IPS DF 6.9 (cell line): ENCODE measurements around the gene CHKA.
A peak's percentile ranks its signal among the peaks of the same experiment; 100 is the strongest.

Experiments used
- DNase-seq: peaks from one replicate; pipeline ENCODE4 v3.0.0-alpha.2; 2013; ENCODE audit warnings: low read depth, low spot score
- H3K27ac ChIP-seq: one replicate; pipeline ENCODE4 v1.5.1; 2013; ENCODE audit warnings: low read length, control low read depth
- H3K27me3 ChIP-seq: 2 replicates; pipeline ENCODE4 v1.6.1; 2013; ENCODE audit warnings: mild to moderate bottlenecking, low read length; ENCODE audit not compliant: control insufficient read depth, insufficient read depth
- H3K36me3 ChIP-seq: 2 replicates; pipeline ENCODE4 v1.6.1; 2013; ENCODE audit warnings: low read length; ENCODE audit not compliant: control insufficient read depth, insufficient read depth
- H3K4me1 ChIP-seq: 2 replicates; pipeline ENCODE4 v1.6.1; 2013; ENCODE audit warnings: low read length; ENCODE audit not compliant: control insufficient read depth, insufficient read depth
- H3K4me3 ChIP-seq: 2 replicates; pipeline ENCODE4 v1.5.1; 2013; ENCODE audit warnings: mild to moderate bottlenecking, low read length
- H3K9me3 ChIP-seq: 2 replicates; pipeline ENCODE4 v1.6.1; 2013; ENCODE audit warnings: low read length, inconsistent platforms; ENCODE audit not compliant: control insufficient read depth, insufficient read depth
- WGBS: extraction: QIAGEN DNeasy Blood & Tissue Kit; methylation state at CpG from one replicate; pipeline ENCODE4 v1.1.7; 2013; ENCODE audit warnings: mixed read lengths, missing lambda C conversion rate; ENCODE audit not compliant: insufficient read length, insufficient coverage; 5-methylcytosine and 5-hydroxymethylcytosine counted together

The CHKA gene

DNA sequence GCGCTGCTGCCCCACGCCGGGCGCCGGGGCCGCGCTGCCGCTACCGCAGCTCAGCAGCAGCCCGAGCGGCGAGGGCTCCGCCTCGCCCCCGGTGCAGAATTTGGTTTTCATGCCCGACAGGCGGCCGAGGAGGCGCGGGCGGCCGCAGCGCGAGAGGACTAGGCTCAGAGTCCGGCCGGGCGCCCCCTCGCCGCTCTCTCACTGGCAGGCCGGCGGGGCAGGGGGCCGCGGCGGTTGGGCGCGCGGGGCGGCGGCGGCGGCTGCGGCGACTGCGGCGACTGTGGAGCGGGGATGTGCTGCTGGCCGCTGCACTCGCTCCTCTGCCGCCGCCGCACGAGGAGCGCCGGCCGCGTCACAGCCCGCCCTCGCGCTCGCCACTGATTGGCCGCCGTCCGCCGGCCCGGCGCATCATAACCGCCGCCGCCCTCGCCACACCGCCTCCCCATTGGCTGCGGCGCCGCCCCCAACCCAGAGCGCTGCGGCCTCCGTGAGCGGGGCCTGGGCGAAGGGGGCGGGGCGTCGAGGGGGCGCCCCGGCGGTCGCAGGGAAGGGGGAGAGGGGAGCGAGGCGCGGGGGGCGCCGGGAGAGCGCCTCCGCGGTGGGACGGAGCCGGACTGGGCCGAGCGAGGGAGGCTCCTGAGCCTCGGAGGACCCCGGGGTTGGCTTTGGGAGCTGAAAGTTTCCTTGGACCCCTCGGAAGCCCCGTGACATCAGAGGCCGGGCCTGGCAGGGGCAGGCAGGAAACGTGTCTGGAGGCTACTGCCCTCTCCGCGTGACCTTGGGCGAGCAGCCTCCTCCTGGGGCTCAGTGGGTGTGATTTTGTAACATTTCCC, at the start of gene CHKA:
Gene CHKA, minus strand, starts transcription at position 322 of the 833 bp plus-strand sequence. Its CDS starts 211 bp downstream, at position 111.
- H3K27me3 ChIP-seq, result no peaks in the 10 kb centered on the region
- H3K36me3 ChIP-seq, result no peaks in the 10 kb centered on the region
- H3K4me3 ChIP-seq, result peak within 1 kb of the TSS; percentile 95
- H3K27ac ChIP-seq, result no peak within 1 kb of the TSS
- WGBS, result no CpG with 5 or more reads among the region's 107 CpGs
- peak; percentile 87 for DNase-seq
- H3K9me3 ChIP-seq, result no peaks in the 10 kb centered on the region
- peaks cover 6% of the 10 kb centered on the region for H3K4me1 ChIP-seq

DNA sequence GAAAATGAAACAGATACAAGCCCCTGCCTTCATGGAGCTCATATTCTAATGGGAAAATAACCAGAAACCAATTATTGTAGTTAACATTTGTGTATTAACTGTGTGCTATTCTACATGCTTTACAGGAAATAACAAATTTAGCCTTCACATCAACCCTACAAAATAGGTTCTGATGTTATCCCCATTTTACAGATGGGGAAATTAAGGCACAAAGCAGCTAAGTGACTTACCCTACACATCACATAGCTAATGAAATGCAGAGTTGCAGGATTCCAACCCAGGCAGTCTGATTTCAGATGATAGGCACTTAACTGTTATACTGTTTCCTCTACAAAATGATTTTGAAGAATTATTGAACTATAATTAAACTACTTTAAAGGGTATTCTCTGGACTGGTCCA, 48.3 kb upstream of the CHKA start:
- peaks cover 20% of the 10 kb centered on the region for H3K36me3 ChIP-seq
- no peaks in the 10 kb centered on the region for H3K4me1 ChIP-seq
- no peak for DNase-seq
- H3K27ac ChIP-seq, result no peak overlapping the region
- no peaks in the 10 kb centered on the region for H3K27me3 ChIP-seq
- no peak overlapping the region for H3K4me3 ChIP-seq
- no peaks in the 10 kb centered on the region for H3K9me3 ChIP-seq

DNA sequence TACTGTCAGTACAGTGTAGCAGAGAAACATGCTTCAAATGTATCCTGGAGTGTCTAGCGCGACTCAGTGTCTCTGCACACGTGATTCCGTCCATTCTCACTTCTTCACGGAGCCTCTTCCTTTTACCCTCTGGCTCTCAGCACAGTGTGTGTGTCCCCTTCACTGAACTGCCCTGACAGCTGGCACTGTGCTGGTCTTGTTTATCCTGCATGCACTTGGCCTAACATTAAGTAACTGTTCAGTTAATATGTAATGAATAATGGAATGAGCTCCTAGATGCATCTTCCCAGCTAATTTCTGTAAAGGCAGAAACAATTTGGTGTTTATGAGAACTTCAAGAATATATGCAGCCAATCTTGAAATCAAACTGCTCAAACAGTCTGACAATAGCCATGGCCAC, 47.5 kb upstream of the CHKA start:
- Histone ChIP-seq H3K4me1 (no peaks in the 10 kb centered on the region), H3K36me3 (peaks cover 19% of the 10 kb centered on the region), H3K27me3 (no peaks in the 10 kb centered on the region), H3K27ac (no peak overlapping the region), H3K9me3 (no peaks in the 10 kb centered on the region), H3K4me3 (no peak overlapping the region)
- DNase-seq, result no peak
- no CpG with 5 or more reads among the region's 5 CpGs for WGBS

DNA sequence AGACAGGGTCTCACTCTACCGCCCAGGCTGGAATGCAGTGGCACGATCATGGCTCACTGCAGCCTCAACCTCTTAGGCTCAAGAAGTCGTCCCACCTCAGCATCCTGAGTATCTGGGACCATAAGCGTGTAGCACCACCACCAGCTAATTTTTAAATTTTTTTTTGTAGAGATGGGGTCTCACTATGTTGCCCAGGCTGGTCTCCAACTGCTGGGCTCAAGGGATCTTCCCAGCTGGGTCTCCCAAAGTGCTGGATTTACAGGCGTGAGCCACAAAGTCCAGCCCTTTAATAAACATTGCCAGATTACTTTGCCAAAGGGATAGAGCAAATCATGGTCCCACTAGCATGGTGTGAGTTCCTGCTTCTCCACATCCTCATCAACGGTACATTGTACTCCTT, 46.3 kb upstream of the CHKA start:
- Histone ChIP-seq H3K4me3 (no peak overlapping the region), H3K9me3 (no peaks in the 10 kb centered on the region), H3K4me1 (no peaks in the 10 kb centered on the region), H3K36me3 (peaks cover 16% of the 10 kb centered on the region), H3K27ac (no peak overlapping the region), H3K27me3 (no peaks in the 10 kb centered on the region)
- no CpG with 5 or more reads among the region's 6 CpGs for WGBS
- no peak for DNase-seq

DNA sequence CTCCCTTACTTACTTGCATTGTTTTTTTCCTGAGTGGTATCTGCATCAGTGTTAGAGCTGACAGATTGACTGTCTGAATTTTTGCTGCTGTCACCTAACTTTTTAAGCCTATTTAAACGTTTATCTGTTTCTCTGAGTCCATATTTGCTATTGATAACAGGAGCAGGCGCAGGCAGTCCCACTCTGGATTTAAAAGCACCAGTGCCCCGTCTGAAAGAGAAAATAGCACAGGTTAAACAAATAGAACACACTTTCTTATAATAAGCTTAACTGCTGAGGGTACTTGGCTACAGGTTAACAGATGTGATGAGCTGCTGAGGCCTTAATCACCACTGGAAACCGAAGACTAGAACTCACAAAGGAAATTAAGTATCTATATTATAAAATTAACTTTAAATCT, 45.8 kb upstream of the CHKA start:
- no peak for DNase-seq
- no peak overlapping the region for H3K4me3 ChIP-seq
- H3K27ac ChIP-seq, result no peak overlapping the region
- no CpG with 5 or more reads among the region's 4 CpGs for WGBS
- H3K27me3 ChIP-seq, result no peaks in the 10 kb centered on the region
- peaks cover 16% of the 10 kb centered on the region for H3K36me3 ChIP-seq
- no peaks in the 10 kb centered on the region for H3K4me1 ChIP-seq
- no peaks in the 10 kb centered on the region for H3K9me3 ChIP-seq

DNA sequence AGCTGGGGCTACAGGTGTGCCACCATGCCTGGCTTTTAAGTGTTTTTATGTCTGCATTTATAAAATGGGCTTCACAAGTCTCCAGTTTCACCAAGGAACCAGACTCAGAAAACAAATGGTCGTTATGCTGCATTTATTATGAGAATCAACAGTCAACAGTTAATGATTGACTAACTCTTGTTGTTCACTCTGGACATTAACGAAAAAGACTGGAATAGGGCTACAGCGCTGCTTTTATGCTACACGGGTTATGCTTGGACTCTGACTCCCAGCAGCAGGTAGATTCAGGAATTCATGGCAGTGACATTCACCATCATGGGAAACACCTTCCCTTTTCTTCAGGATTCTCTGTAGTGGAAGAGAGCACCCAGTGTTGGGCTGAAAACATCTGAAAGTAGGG, 44.4 kb upstream of the CHKA start:
- WGBS, result no CpG with 5 or more reads among the region's 4 CpGs
- Histone ChIP-seq H3K27me3 (no peaks in the 10 kb centered on the region), H3K4me1 (no peaks in the 10 kb centered on the region), H3K27ac (no peak overlapping the region), H3K9me3 (no peaks in the 10 kb centered on the region), H3K36me3 (peaks cover 16% of the 10 kb centered on the region), H3K4me3 (no peak overlapping the region)
- no peak for DNase-seq

DNA sequence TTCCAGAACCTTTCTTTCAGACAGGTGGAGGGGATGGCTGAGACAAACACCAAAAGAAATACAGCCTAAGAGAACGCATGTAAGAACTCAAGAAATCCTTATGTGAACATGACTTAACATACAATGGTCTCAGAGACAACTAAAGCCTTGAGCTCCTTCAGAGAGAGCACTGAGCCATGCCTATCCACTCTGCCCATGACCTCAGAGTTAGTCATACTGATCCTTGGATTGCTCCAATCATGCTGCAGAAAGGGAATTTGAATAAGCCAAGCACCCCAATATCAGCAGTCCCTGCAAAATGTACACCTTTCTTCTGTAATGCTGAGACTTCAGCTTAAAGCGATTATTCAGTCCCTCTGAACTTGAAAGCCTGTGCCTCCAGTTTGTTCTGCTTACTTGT, 43.2 kb upstream of the CHKA start:
- no peak overlapping the region for H3K4me3 ChIP-seq
- no CpG with 5 or more reads among the region's 2 CpGs for WGBS
- no peaks in the 10 kb centered on the region for H3K9me3 ChIP-seq
- H3K27ac ChIP-seq, result no peak overlapping the region
- DNase-seq, result no peak
- no peaks in the 10 kb centered on the region for H3K4me1 ChIP-seq
- H3K36me3 ChIP-seq, result peaks cover 6% of the 10 kb centered on the region
- H3K27me3 ChIP-seq, result no peaks in the 10 kb centered on the region

DNA sequence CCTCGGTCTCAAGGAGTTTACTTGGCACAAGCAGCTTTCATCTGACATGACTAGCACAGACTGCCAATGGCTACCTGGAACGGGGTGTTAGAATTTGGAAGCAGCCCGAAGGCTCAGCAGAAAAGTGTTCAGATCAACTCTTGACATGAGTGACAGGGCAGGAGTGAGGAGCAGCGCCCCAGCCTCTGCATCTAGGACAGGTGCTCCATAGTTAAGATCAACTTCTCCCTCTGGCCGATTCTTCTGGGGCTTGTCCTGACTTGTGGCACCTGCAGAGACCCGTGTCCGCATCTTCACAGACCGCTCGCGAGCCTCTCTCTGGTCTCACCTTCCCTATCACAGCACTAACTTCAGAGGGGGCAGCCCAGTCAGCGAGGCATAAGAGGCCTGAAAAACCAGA, 42.5 kb upstream of the CHKA start:
- Histone ChIP-seq H3K4me3 (no peak overlapping the region; the same call in 1 of the 2 replicates), H3K9me3 (no peaks in the 10 kb centered on the region), H3K27ac (no peak overlapping the region), H3K36me3 (peaks cover 2% of the 10 kb centered on the region), H3K4me1 (no peaks in the 10 kb centered on the region), H3K27me3 (no peaks in the 10 kb centered on the region)
- no CpG with 5 or more reads among the region's 11 CpGs for WGBS
- DNase-seq, result no peak

DNA sequence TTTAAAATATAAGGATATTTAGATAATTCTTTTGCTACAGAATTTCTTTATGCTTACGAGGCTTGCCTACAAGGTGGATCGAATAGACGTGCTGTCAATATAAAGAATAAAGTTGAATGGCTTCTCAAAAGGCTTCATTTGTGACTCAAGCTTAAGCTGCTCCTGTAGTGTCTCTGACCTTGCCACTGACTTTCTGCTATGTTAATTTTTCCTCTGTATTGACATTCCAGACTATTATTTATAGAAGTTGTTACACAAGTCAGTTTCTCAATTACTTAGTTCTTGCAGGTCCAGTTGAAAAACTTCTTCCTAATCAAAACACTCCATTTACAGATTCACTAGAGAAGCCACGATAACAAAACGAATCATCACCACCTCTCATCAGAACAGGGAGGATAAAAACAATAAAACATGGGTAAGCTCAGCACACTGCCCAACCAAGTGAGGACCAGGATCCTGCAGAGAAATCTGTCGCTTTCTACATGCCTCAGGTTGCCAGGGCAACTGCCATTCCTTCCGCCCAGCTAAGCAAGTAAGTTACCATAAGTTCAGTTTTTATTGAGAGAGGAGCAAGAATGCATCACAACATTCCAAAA, 39.0 kb upstream of the CHKA start:
- Histone ChIP-seq H3K4me3 (no peak overlapping the region), H3K36me3 (0 out of 2 replicates have a peak, but pooled peaks cover 3% of the 10 kb centered on the region), H3K27ac (no peak overlapping the region), H3K27me3 (no peaks in the 10 kb centered on the region), H3K9me3 (no peaks in the 10 kb centered on the region), H3K4me1 (no peaks in the 10 kb centered on the region)
- WGBS, result no CpG with 5 or more reads among the region's 7 CpGs
- DNase-seq, result no peak

DNA sequence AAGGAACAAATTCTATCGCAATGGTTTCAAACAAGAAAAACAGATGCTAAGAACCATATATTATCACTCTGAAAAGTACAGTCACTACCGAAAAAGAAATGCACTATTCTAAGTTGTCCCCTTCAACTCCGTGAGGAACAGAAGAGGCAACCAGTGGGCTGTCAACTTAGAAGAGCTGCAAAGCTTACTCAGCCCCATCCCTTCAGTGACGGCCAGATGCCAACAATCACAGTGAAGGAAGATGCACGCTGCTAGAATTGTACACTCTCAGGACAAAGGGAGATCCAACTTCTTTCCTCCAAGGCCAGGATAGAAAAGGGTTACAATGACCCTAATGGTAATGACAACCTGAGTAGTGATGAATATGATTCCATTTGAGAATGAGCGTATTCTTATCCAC, 38.5 kb upstream of the CHKA start:
- no peak for DNase-seq
- Histone ChIP-seq H3K27me3 (no peaks in the 10 kb centered on the region), H3K27ac (no peak overlapping the region), H3K4me3 (no peak overlapping the region), H3K9me3 (no peaks in the 10 kb centered on the region), H3K4me1 (no peaks in the 10 kb centered on the region), H3K36me3 (0 out of 2 replicates have a peak, but pooled peaks cover 3% of the 10 kb centered on the region)
- no CpG with 5 or more reads among the region's 6 CpGs for WGBS

DNA sequence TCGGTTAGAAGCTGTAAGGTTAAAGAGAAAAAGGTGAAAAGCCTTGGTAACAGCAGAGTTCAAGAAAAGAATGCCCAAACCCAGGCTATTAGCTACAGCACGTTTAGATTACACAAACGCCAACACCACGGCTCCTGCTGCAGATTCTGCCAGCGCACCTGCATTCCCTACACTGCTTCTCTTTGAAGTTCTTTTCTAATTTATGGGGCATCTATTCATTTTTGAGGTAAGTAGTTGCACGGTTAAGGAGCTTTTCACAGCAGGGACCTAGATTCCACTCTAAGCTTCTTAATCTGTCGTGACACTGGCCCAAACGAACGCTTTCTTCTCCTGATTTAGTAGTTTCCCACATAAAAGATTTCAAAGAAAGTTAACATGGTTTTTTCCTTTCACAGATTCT, 38.0 kb upstream of the CHKA start:
- Histone ChIP-seq H3K4me1 (no peaks in the 10 kb centered on the region), H3K36me3 (0 out of 2 replicates have a peak, but pooled peaks cover 3% of the 10 kb centered on the region), H3K9me3 (no peaks in the 10 kb centered on the region), H3K27ac (no peak overlapping the region), H3K27me3 (no peaks in the 10 kb centered on the region), H3K4me3 (no peak overlapping the region)
- no peak for DNase-seq
- no CpG with 5 or more reads among the region's 9 CpGs for WGBS
